K562 (cell line): ENCODE measurements around the gene PTPRG. TPM values are rescaled to one million over a fixed set of nuclear protein-coding genes. Genes with fewer than 3 reads are reported as not detected.

Experiments
- ATAC-seq: fragments of 200-7000 bp; cut with Tn5 transposase; 3 replicates; pipeline ENCODE4 v1.9.1; 2020; ENCODE audit warnings: moderate library complexity
- BruUV-seq: library from RNA; stranded (reverse); fragments of 400-500 nt; replicated peaks from 2 replicates; lab custom pipeline; 2021; lab: Mats Ljungman, UMichigan
- CTCF ChIA-PET: fragments of 300-600 bp; formaldehyde crosslinking; extraction: SDS; loops from one replicate; lab custom pipeline; 2021; ENCODE audit warnings: low intra/inter-chr PET ratio; lab: Yijun Ruan, JAX
- POLR2A ChIA-PET: fragments of 300-600, 350-650 bp; sonication (Branson Sonifier 250); formaldehyde crosslinking; extraction: SDS; loops from one replicate; lab custom pipeline; 2021; ENCODE audit warnings: antibody characterized with exemption, inconsistent platforms; lab: Yijun Ruan, JAX
- DNase-seq, 4 experiments: peaks; one replicate each; pipeline versions ENCODE4 v3.0.0 to v3.0.0-alpha.2; 2011 to 2018; ENCODE audit warnings: low spot score in 3 of 4, mixed read lengths in 3 of 4; ENCODE audit errors: extremely low read depth in 1 of 4
- FAIRE-seq: peaks from 2 replicates; lab custom pipeline; 2011; peaks lifted over from hg19 to GRCh38; lab: Jason Lieb, UNC
- H2AFZ ChIP-seq: 2 replicates; pipeline ENCODE4 v1.6.0; 2011; ENCODE audit warnings: low read depth, low read length, control low read depth, inconsistent platforms
- H3K27ac ChIP-seq: fragments of 200-600 bp; 3 replicates; pipeline ENCODE4 v1.8.0; 2011; ENCODE audit warnings: low read depth, mild to moderate bottlenecking, control low read depth, inconsistent platforms, low read length, moderate library complexity, mixed read lengths; ENCODE audit errors: extremely low read depth
- H3K27me3 ChIP-seq, 2 experiments: fragments of 300-600 bp in 1 of 2; 2 replicates in 1 of 2; 3 replicates in 1 of 2; pipeline versions ENCODE4 v1.6.0 to v1.8.0; 2011; ENCODE audit warnings: inconsistent platforms in 2 of 2, low read length in 2 of 2, mild to moderate bottlenecking in 1 of 2, mixed read lengths in 1 of 2, moderate library complexity in 1 of 2; ENCODE audit not compliant: control insufficient read depth in 2 of 2, insufficient read depth in 2 of 2
- H3K36me3 ChIP-seq: fragments of 300-600 bp; 3 replicates; pipeline ENCODE4 v1.8.0; 2011; ENCODE audit warnings: mild to moderate bottlenecking, low read length, inconsistent platforms; ENCODE audit not compliant: control insufficient read depth, insufficient read depth
- H3K4me1 ChIP-seq, 2 experiments: fragments of 200-600 bp in 1 of 2; replicated peaks in 1 of 2; 2 replicates in 1 of 2; 3 replicates in 1 of 2; pipeline versions ENCODE4 v1.5.1 to v1.8.0; 2011; ENCODE audit warnings: inconsistent platforms in 2 of 2, low read length in 2 of 2, mild to moderate bottlenecking in 1 of 2, mixed read lengths in 1 of 2, moderate library complexity in 1 of 2; ENCODE audit not compliant: control insufficient read depth in 2 of 2, insufficient read depth in 2 of 2
- H3K4me2 ChIP-seq: 2 replicates; pipeline ENCODE4 v1.6.1; 2011; ENCODE audit warnings: low read length, control low read depth, inconsistent platforms, mixed read lengths; ENCODE audit not compliant: insufficient read depth
- H3K4me3 ChIP-seq: fragments of 200-600 bp; sonication (generic), shearing (Covaris generic); 2 replicates; pipeline ENCODE4 v1.5.1; 2016; ENCODE audit warnings: control low read depth, inconsistent platforms
- H3K79me2 ChIP-seq: fragments of 200-600 bp; 3 replicates; pipeline ENCODE4 v1.8.0; 2011; ENCODE audit warnings: low read length, inconsistent platforms; ENCODE audit not compliant: control insufficient read depth, insufficient read depth
- H3K9ac ChIP-seq, 2 experiments: 2 replicates each; pipeline versions ENCODE4 v1.6.0 to v1.6.1; 2011; ENCODE audit warnings: low read depth in 2 of 2, low read length in 2 of 2, control low read depth in 1 of 2, inconsistent platforms in 1 of 2, mild to moderate bottlenecking in 1 of 2, mixed read lengths in 1 of 2; ENCODE audit not compliant: insufficient read depth in 1 of 2
- H3K9me1 ChIP-seq: one replicate; pipeline ENCODE4 v1.6.0; 2011; ENCODE audit warnings: inconsistent platforms, mild to moderate bottlenecking, low read length, moderate library complexity; ENCODE audit not compliant: control insufficient read depth, insufficient read depth
- H3K9me3 ChIP-seq: replicated peaks from 2 replicates; pipeline ENCODE4 v1.5.1; 2011; ENCODE audit warnings: low read depth, low read length, inconsistent platforms; ENCODE audit not compliant: control insufficient read depth, insufficient read depth
- H4K20me1 ChIP-seq: replicated peaks from 2 replicates; pipeline ENCODE4 v1.6.1; 2011; ENCODE audit warnings: low read length, inconsistent platforms, mixed read lengths; ENCODE audit not compliant: control insufficient read depth, insufficient read depth
- C11orf30 ChIP-seq: fragments of 450-650 bp; IDR thresholded peaks from 2 replicates; pipeline ENCODE4 v1.6.1; 2016; ENCODE audit warnings: low read depth, mild to moderate bottlenecking
- CCAR2 ChIP-seq: fragments of 200-400 bp; formaldehyde crosslinking; IDR thresholded peaks from 2 replicates; pipeline ENCODE4 v1.6.1; 2017; ENCODE audit warnings: mild to moderate bottlenecking, low read depth, low read length
- CREM ChIP-seq: IDR thresholded peaks from 2 replicates; pipeline ENCODE4 v1.6.1; 2014; ENCODE audit warnings: antibody characterized with exemption, low read depth
- FOSL1 ChIP-seq: fragments of 200-800 bp; sonication (Bioruptor generic); conservative IDR thresholded peaks from 2 replicates; pipeline ENCODE4 v1.6.1; 2016; ENCODE audit warnings: missing genetic modification characterization, missing compliant biosample characterization
- MAFF ChIP-seq: IDR thresholded peaks from 2 replicates; pipeline ENCODE4 v1.6.1; 2012; ENCODE audit warnings: low read length, improper control_type of control experiment
- MAFK ChIP-seq: IDR thresholded peaks from 2 replicates; pipeline ENCODE4 v1.6.1; 2011; ENCODE audit warnings: low read length, improper control_type of control experiment
- NR4A1 ChIP-seq, 2 experiments: fragments of 250-450 bp in 1 of 2; fragments of 450-650 bp in 1 of 2; sonication (Bioruptor Pico) in 1 of 2; IDR thresholded peaks; 2 replicates each; pipeline versions ENCODE4 v1.4.0 to v1.6.1; 2016 to 2020; ENCODE audit warnings: mild to moderate bottlenecking in 2 of 2, missing compliant biosample characterization in 1 of 2, missing genetic modification characterization in 1 of 2, moderate library complexity in 1 of 2
- PTBP1 ChIP-seq: fragments of 200-400 bp; formaldehyde crosslinking; IDR thresholded peaks from 2 replicates; pipeline ENCODE4 v1.6.1; 2017; ENCODE audit warnings: low read depth, low read length
- SMAD1 ChIP-seq: fragments of 150-350 bp; IDR thresholded peaks from 2 replicates; pipeline ENCODE4 v1.6.1; 2014; ENCODE audit warnings: low read length, low read depth; ENCODE audit not compliant: partially characterized antibody
- TSC22D4 ChIP-seq: fragments of 450-650 bp; IDR thresholded peaks from 2 replicates; pipeline ENCODE4 v1.6.1; 2016; ENCODE audit warnings: missing genetic modification characterization, missing biosample characterization, control low read depth
- ZFP30 ChIP-seq: fragments of 250-450 bp; sonication (Bioruptor Pico); IDR thresholded peaks from 2 replicates; pipeline ENCODE4 v1.8.0; 2022; ENCODE audit warnings: moderate library complexity, mild to moderate bottlenecking, inconsistent platforms, borderline replicate concordance
- ZNF274 ChIP-seq: IDR thresholded peaks from 2 replicates; pipeline ENCODE4 v1.6.1; 2011; ENCODE audit warnings: low read depth, mild to moderate bottlenecking, low read length, moderate library complexity, borderline replicate concordance
- ZNF316 ChIP-seq: fragments of 450-650 bp; IDR thresholded peaks from 2 replicates; pipeline ENCODE4 v1.6.1; 2016
- ZNF384 ChIP-seq: IDR thresholded peaks from 2 replicates; pipeline ENCODE4 v1.6.1; 2012; ENCODE audit warnings: low read depth, low read length, improper control_type of control experiment
- ZNF699 ChIP-seq: fragments of 250-450 bp; sonication (Bioruptor Pico); IDR thresholded peaks from 2 replicates; pipeline ENCODE4 v1.8.0; 2021; ENCODE audit warnings: mild to moderate bottlenecking, moderate library complexity; ENCODE audit not compliant: insufficient replicate concordance
- ZNF75A ChIP-seq: fragments of 450-650 bp; formaldehyde crosslinking; IDR thresholded peaks from 2 replicates; pipeline ENCODE4 v1.4.0; 2020; ENCODE audit warnings: mild to moderate bottlenecking
- WGBS: fragments of 100-300 bp; shearing (Covaris generic); methylation state at CpG from one replicate; pipeline ENCODE4 v1.1.6; 2016; ENCODE audit warnings: low coverage, mixed read lengths; ENCODE audit not compliant: insufficient coverage; ENCODE audit errors: missing lambda C conversion rate; 5-methylcytosine and 5-hydroxymethylcytosine counted together
- in situ Hi-C: fragments of 300-500 bp; cut with MboI; formaldehyde crosslinking; loops from 4 replicates; pipeline ENCODE4 v1.15.0; 2018; ENCODE audit warnings: inconsistent platforms, mixed read lengths
- intact Hi-C: fragments of 100-400 bp; cut with micrococcal nuclease; formaldehyde crosslinking; loops from 2 replicates; pipeline ENCODE4 v1.14.2; 2022
- polyA plus RNA-seq, 8 experiments: library from polyadenylated mRNA; depleted of rRNA in 4 of 8; stranded (reverse) in 5 of 8; unstranded in 3 of 8; fragments of >200 nt; fragmentation: Nextera tagmentation in 2 of 8; fragmentation: Illumina TruSeq in 1 of 8; extraction: Ambion mirVana in 2 of 8; extraction: Trizol in 1 of 8; gene quantifications; 2 replicates each; pipeline versions ENCODE4 v1.2.1 to v1.2.3, GENCODE V29; 2011 to 2014; ENCODE audit warnings: inconsistent platforms in 1 of 8, missing spikeins in 1 of 8
- total RNA-seq, 7 experiments: library from RNA; depleted of rRNA in 6 of 7; stranded (reverse); fragments of >200 nt in 6 of 7; fragmentation: Illumina TruSeq in 2 of 7; extraction: Trizol in 2 of 7; gene quantifications; 2 replicates each; pipeline versions ENCODE4 v1.2.1 to v1.2.3, GENCODE V29; 2011 to 2021; ENCODE audit warnings: low replicate concordance in 1 of 7
- TF ChIP-seq, protein P1 (sequence below): fragments of 250-450 bp; sonication (Bioruptor Pico); IDR thresholded peaks from 2 replicates; pipeline ENCODE4 v1.5.1; 2021; ENCODE audit warnings: mild to moderate bottlenecking
- TF ChIP-seq, protein P2 (sequence below): fragments of 250-450 bp; sonication (Bioruptor Pico); IDR thresholded peaks from 2 replicates; pipeline ENCODE4 v1.5.0; 2021; ENCODE audit warnings: mild to moderate bottlenecking, moderate library complexity
- TF ChIP-seq, protein P3 (sequence below): sonication (generic); formaldehyde crosslinking; IDR thresholded peaks from 2 replicates; pipeline ENCODE4 v1.8.0; 2023; ENCODE audit warnings: mild to moderate bottlenecking, missing genetic modification reagents

Gene PTPRG
- total and polyA plus RNA-seq, 9 of the 15 experiments (the other 6 are each of a cell fraction or from before 2014, with no cell fraction given): 0.16 TPM; not detected in 8

DNA sequence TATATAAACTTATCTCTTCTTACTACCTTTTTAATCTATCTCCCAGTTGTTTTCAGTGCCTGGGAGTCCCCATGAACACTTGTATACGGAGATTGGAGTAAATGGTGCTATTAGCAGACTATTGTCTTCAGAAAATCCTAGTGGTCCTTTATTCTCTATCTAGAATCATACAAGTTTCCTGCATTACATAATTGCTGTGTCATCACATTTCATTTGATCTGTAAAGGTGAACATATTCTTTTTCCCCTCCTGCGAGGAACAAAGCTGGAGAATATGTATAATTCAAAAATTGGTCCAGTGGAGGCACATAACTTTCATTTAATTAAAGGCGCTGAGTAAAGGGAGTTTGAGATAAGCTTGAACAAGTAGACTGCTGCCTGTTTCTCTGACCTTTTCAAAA is 487.2 kb downstream of the PTPRG start:
- Histone ChIP-seq H3K9ac (no peak overlapping the region), H3K9me3 (no peaks in the 10 kb centered on the region), H3K4me3 (no peak overlapping the region), H3K9me1 (no peaks in the 10 kb centered on the region), H3K27me3 (no peaks in the 10 kb centered on the region), H3K79me2 (no peaks in the 10 kb centered on the region), H2AFZ (no peak overlapping the region), H3K4me1 (no peaks in the 10 kb centered on the region), H4K20me1 (no peaks in the 10 kb centered on the region), H3K4me2 (no peak overlapping the region), H3K27ac (no peak overlapping the region), H3K36me3 (no peaks in the 10 kb centered on the region)
- FAIRE-seq (no peak), ATAC-seq (no peak), DNase-seq (no peak)
- ChIA-PET CTCF (no interaction called here), POLR2A (no interaction called here)
- 0% methylated on average over 3 of the region's 3 CpGs for WGBS
- intact Hi-C loops: no loop called here
- BruUV-seq: no TSS peak
- in situ Hi-C loops: no loop called here
- no peak for TF ChIP-seq TSC22D4 (tag)
- no peak for TF ChIP-seq ZNF699 (CRISPR knock-in tag)
- TF ChIP-seq, protein P1, sequence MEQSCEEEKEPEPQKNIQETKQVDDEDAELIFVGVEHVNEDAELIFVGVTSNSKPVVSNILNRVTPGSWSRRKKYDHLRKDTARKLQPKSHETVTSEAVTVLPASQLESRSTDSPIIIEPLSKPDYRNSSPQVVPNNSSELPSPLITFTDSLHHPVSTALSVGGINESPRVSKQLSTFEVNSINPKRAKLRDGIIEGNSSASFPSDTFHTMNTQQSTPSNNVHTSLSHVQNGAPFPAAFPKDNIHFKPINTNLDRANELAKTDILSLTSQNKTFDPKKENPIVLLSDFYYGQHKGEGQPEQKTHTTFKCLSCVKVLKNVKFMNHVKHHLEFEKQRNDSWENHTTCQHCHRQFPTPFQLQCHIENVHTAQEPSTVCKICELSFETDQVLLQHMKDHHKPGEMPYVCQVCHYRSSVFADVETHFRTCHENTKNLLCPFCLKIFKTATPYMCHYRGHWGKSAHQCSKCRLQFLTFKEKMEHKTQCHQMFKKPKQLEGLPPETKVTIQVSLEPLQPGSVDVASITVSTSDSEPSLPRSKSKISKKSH (CRISPR knock-in tag): no peak
- peak; percentile 77 for TF ChIP-seq ZNF316
- TF ChIP-seq ZFP30 (CRISPR knock-in tag): no peak
- TF ChIP-seq, protein P2, sequence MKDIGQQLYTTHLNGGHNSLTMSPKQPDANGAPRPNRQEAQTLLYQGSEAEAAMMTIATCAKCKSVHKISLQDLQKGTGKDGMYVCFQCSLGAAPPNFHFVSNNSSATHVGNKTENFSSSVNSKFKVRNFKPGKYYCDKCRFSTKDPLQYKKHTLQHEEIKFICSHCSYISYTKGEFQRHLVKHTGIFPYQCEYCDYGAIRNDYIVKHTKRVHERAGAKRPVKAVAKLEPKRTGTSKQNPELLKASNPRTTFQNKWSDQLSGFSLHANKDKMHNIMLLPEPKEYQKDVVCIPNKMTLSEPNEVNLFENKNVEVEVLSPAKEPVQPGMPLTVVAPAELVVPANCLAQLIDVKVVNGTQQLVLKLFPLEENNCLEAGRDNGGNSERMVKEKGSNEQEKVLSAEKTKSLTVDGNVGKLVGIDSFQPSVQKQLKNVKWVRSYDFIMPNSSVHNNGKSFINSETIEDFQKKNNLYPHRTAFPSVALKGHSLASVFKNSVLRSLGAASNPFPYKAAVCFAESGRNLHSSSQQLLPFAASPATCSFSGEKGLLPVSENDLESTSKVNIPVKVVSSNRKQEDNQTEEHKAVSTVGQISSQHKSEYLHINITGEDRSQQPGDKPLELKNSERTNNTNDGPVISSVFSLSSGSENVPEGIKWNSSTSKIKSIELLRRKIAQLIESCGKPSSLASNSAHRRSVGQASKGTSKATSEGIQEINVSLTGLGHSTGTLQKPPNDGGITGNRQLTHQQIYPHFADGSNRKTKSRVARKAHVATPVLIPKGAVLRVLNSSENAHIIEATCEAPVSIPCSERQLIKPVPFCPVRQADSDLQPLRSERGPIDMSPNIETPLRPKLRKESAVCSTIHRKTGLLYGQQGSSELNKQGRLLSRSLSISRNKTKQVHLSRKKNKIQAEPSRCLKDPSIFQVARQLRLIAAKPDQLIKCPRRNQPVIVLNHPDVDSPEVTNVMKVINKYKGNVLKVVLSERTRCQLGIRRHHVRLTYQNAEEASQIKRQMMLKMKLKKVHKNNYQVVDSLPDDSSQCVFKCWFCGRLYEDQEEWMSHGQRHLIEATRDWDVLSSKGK (CRISPR knock-in tag): no peak
- peak; percentile 90 for TF ChIP-seq MAFK
- TF ChIP-seq ZNF75A: no peak
- TF ChIP-seq ZNF384: no peak
- no peak for TF ChIP-seq CREM
- peak; percentile 60 for TF ChIP-seq C11orf30
- TF ChIP-seq ZNF274: no peak
- TF ChIP-seq, protein P3, sequence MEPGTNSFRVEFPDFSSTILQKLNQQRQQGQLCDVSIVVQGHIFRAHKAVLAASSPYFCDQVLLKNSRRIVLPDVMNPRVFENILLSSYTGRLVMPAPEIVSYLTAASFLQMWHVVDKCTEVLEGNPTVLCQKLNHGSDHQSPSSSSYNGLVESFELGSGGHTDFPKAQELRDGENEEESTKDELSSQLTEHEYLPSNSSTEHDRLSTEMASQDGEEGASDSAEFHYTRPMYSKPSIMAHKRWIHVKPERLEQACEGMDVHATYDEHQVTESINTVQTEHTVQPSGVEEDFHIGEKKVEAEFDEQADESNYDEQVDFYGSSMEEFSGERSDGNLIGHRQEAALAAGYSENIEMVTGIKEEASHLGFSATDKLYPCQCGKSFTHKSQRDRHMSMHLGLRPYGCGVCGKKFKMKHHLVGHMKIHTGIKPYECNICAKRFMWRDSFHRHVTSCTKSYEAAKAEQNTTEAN (CRISPR knock-in tag): no peak
- no peak for TF ChIP-seq SMAD1
- no peak for TF ChIP-seq CCAR2
- no peak for TF ChIP-seq FOSL1 (tag)
- TF ChIP-seq PTBP1: no peak
- no peak for TF ChIP-seq NR4A1 (CRISPR knock-in tag; IDR thresholded peaks at IDR 0.05)
- TF ChIP-seq NR4A1 (tag; IDR thresholded peaks at IDR 0.05): no peak
- peak; percentile 83 for TF ChIP-seq MAFF
